GM10847 (cell line): ENCODE results near the gene POLR2L.

ENCODE experiments used
- POLR2A ChIP-seq: IDR thresholded peaks from 2 replicates; pipeline ENCODE4 v1.6.1; 2011; ENCODE audit not compliant: insufficient read length; ENCODE audit errors: extremely low read depth

POLR2L gene

DNA sequence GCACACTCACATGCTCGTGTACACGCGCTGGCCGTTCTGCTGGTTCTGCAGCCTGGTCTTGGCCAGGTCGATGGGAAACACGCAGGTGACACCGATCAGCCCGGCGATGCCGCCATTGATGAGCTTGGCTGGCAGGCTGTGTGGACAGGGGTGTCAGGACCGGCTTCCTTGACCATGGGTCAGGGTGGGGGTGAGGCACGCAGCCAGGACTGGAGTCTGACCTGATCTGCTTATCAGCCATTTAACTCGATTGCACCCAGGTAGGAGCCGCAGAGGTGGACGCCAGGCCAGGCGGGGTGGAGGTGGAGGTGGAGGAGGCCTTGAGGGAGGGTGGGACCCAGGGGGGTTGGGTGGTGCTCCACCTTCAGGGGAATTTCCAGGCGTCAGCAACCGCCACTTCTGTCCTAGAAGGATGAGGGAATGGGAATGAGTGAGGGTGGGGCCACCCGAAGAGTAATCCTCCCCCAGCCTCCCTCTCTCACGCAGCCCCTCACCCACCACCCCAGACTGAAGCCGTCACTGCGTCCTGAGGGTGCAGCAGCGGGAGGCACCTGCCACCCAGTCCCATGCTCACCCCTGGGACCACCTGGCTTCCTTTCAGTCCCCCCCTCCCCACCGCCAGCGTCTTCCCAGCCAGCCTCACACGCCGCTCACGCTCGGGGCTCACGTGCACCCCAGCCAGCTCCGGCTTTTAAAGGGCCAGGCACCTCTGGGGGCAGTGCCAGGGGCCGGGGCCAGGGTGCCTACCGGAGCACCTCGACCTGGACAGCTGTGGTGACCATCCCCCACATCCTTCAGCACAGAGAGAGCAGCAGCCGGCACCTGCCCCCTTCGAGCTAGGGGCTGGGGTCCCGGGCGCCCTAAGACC, 47.3 kb downstream of the POLR2L start:
- no peak for TF ChIP-seq POLR2A

DNA sequence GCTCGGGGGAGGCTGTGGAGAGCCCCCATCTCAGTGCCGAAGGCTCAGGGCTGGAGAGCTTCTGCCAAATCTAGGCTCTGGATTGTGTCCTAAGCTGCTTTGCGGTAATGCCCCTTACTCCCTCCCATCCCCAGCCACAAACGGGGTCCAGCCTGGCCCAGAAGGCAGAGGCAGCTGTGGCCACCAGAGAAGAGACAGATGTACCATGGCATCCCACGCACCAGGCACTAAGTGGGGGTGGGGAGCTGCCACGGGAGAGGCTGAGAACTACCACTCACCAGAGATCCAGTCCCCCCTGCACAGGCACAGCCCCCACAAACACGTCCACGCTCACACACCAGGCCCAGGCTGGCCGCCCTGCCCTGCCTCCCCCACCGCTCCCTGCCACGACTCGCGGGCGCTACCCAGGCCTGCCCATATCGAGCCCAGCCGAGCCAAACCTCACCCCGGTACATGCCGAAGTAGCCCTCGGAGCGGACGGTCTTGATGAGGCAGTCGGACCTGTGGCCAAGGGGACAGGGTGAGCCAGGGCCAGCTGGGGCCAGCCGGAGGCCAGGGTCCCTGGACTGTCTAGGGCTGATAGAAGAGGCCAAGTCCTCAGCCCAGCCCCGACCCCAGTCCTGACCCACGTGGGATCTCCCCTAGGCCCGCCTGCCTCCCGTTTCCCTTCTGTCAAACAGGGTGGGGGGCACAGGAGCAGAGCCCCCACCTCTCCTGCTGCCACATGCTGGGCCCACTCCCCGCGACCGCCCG, 48.1 kb downstream of the POLR2L start:
- no peak for TF ChIP-seq POLR2A

DNA sequence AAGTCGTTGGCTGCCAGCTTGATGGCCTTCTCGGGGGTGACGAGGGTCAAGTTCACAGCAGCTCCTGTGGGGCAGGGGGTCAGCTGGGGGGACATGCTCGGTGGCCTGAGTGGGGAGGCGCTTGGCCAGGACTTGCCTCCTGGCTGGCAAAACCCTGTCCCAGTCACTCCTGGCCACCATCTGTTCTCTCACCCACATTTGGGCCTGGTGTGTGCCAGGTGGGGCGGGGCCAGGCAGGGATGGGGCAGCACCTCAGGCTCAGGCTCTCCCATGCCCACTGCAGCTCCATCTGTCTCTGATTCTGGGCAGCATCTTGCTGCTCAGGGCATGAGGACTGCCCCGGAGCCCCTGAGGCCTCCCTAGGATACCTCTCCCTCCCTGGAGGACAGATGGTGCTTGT, 48.8 kb downstream of the POLR2L start:
- no peak for TF ChIP-seq POLR2A

GRCh38 chr11:792873-793272, 49.5 kb downstream of the POLR2L start:
- no peak for TF ChIP-seq POLR2A

DNA sequence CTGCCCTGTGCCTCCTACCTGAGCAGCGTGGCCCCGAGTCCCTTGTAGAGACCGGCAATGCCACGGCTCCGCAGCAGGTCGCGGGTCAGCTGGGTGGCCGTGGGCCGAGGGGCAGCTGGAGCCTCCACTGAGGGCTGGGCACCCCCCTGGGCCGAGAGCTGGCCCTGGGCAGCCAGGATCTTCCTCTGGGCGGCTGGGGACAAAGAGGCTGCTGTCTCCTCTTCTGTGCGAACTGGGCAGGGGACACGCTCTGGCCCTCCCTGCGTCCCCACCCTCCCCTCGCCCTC, 49.9 kb downstream of the POLR2L start:
- TF ChIP-seq POLR2A = no peak

GRCh38 chr11:791658-792534, 50.4 kb downstream of the POLR2L start:
- TF ChIP-seq POLR2A = no peak

DNA sequence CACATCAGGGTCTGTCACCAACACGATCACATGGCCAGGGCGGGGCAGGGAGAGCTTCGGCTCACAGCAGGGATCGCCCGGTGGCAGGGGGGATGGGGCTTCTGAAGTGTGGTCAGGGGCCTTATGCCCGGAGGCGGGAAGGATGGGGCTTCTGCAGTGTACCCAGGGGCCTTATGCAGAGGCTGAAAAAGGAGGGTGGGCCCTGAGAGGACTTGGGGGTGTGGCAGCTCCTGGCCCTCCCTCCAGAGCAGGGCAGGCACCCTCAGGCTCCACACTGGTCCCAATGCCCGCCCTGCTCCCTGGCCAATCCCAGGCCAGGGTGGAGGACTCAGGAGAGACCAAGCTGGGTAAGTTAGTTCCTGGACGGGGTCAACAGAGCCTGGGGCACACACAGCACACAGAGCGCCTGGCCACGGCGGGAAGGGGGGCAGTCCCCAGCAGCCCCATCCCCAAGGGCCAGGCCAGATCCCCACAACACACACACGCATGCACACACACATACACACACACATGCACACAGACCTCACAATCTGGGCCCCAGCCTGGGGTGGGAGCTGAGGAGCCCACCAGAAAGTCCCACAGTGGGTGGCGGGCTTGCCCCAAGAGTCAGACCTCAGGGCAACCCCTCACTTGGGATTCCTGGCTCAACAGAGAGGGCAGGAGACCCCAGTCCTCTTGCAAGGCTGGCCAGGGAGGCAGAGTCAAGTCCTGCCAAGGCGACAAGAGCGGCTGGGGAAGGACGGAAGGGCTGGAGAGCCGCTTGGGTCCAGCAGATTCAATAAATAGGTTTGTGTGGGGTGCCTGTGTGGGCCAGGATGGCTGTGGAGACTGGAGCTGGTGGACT, 51.4 kb downstream of the POLR2L start:
- no peak for TF ChIP-seq POLR2A

DNA sequence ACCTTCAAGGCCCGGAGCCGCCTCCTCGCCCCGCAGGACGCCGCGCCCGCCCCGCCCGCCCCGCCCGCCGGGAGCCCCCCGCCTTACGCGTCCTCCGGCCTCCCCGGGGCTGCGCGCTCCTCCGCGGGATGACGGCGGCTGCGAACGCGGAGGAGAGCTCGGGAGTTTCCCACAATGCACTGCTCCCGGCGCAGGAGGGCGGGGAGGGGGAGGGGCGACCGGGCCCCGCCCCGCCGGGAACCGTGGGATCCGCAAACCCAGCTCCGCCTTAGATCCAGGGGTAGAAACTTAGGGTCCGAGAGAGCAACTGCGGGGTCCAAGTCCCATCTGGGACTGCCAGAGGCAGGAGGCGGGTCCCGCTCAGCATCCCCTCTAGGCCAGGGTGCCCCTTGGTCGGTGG, 52.4 kb downstream of the POLR2L start, which contains the start of gene CEND1:
TSS of gene CEND1 (minus strand) at position 148 of the 400 bp plus-strand sequence. CDS start 1,514 bp downstream, outside the sequence.
- no peak for TF ChIP-seq POLR2A
